Choroid plexus epithelial cell (primary cell): Measurements from ENCODE around the gene DMWD.

ENCODE experiments used
- DNase-seq: peaks from one replicate; pipeline ENCODE4 v3.0.0-alpha.2; 2010; ENCODE audit warnings: low read depth
- H3K4me3 ChIP-seq: 2 replicates; pipeline ENCODE4 v1.5.1; 2011; ENCODE audit warnings: low read depth, mild to moderate bottlenecking, control low read depth, low read length, moderate library complexity
- TF ChIP-seq, protein P1 (sequence below): conservative IDR thresholded peaks from 2 replicates; pipeline ENCODE4 v1.5.1; 2011; ENCODE audit warnings: low read depth, mild to moderate bottlenecking, control low read depth, inconsistent platforms, low read length, moderate library complexity

Gene DMWD

GRCh38 chr19:45826934-45827333 lies 34.3 kb upstream of the DMWD start:
- H3K4me3 ChIP-seq, result no peak overlapping the region
- TF ChIP-seq, protein P1, sequence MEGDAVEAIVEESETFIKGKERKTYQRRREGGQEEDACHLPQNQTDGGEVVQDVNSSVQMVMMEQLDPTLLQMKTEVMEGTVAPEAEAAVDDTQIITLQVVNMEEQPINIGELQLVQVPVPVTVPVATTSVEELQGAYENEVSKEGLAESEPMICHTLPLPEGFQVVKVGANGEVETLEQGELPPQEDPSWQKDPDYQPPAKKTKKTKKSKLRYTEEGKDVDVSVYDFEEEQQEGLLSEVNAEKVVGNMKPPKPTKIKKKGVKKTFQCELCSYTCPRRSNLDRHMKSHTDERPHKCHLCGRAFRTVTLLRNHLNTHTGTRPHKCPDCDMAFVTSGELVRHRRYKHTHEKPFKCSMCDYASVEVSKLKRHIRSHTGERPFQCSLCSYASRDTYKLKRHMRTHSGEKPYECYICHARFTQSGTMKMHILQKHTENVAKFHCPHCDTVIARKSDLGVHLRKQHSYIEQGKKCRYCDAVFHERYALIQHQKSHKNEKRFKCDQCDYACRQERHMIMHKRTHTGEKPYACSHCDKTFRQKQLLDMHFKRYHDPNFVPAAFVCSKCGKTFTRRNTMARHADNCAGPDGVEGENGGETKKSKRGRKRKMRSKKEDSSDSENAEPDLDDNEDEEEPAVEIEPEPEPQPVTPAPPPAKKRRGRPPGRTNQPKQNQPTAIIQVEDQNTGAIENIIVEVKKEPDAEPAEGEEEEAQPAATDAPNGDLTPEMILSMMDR, result no peak
- peak; percentile 21 for DNase-seq

DNA sequence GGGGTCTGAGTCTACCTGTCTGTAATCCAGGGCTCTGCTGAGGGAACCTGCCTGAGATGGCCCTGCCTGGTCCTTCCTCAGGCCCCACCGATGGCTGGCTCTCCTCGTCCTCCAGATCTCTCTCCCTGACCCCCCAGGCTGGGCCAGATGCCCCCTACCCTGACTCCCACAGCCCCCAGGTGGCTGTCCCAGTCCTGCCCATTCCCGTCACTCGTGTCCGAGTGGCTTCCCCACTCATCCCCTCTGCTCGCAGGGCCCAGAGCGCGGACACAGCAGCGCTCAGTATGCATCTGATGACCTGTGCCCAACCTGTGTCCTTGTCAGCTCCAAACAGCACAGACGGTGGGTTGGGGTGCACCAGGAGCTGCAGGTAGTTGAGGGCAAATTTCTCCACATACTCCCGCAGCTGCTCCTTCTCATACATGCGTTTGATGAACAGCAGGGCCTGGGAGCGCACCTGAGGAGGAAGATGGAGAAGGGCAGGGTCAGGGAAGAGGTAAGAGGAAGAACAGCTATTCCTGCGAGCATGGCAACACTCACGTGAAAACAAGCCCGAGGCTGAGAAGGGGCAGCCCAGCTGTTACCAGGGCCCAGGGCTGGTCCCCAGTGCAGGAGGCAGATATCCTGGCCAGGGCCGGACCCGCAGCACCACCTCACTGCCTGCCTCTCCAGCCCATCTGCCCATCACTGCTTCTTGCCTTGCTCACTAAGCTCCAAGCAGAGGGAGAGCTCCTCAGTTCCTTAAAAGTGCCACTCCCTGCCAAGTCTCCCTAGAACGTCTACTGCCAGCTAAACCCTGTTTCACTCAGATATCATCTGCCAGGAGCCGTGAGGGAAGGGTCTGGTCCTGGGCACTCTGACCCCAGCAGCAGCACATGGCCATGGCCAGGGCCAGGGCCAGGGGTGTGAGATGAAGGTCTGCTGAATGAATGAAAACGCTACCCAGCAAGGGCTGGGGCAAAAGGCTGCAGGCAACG lies 33.6 kb upstream of the DMWD start:
- H3K4me3 ChIP-seq, result no peak overlapping the region
- DNase-seq, result no peak
- TF ChIP-seq, protein P1, result no peak

DNA sequence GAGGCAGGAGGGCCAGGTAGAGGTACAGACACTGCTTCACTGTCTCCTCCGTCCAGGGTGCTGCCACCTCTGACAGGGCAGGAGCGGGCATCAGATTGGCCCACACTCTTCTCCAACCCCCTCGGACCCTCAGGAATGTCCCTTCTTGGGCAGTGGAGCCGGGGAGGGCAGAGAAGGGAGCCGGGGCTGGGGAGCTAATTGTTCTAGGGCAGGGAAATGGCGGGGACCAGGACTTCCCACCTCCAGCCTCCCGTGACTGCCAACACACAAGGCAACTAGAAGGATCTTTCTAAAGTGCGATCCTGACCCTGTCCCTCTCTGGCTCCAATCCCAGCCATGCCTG lies 32.6 kb upstream of the DMWD start:
- H3K4me3 ChIP-seq, result no peak overlapping the region
- DNase-seq, result no peak
- TF ChIP-seq, protein P1, result no peak

- TF ChIP-seq, protein P1, result no peak
- DNase-seq, result no peak
Measured at GRCh38 chr19:45824531-45825262, 32.1 kb upstream of the DMWD start.

DNA sequence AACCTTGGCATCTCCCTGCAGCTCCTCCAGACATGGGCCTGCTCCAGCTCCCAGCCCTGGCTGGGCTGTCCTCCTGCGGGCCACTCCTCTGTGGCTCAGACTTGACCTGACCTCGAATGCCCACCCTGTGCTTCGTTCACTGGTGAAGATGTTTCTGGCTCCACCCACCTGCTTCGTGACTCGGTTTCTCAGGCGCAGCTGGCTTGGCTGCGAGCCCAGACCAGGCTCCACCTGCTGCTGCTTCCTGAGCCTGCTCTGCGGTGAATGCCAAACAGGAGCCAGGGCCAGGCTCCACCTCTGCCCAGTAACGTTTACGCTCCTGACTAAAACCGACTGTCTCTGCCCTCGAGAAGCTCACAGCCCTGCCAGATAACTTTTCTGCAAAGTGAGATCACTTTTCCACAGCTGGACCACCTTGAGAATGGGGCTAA lies 31.4 kb upstream of the DMWD start:
- no peak overlapping the region for H3K4me3 ChIP-seq
- TF ChIP-seq, protein P1, result no peak
- DNase-seq, result no peak

More at GRCh38 chr19:45824531-45825262, 32.1 kb upstream of the DMWD start:
- H3K4me3 ChIP-seq, result no peak overlapping the region

- TF ChIP-seq, protein P1, result no peak
- no peak for DNase-seq
- H3K4me3 ChIP-seq, result no peak overlapping the region
Measured at GRCh38 chr19:45823182-45823581, 30.5 kb upstream of the DMWD start.
